Neuronal stem cell (in vitro differentiated cells): ENCODE measurements around the gene STX16.

ENCODE experiments used
- DNase-seq: peaks from one replicate; pipeline ENCODE4 v3.0.0-alpha.2; 2013; ENCODE audit warnings: low spot score
- H2AFZ ChIP-seq: one replicate; pipeline ENCODE4 v1.6.1; 2013; ENCODE audit warnings: mild to moderate bottlenecking, low read length, inconsistent platforms
- H2AK5ac ChIP-seq: 2 replicates; pipeline ENCODE4 v1.6.1; 2013; ENCODE audit warnings: low read depth, mild to moderate bottlenecking, inconsistent platforms, low read length, moderate library complexity, mixed read lengths
- H2BK120ac ChIP-seq: 2 replicates; pipeline ENCODE4 v1.6.1; 2013; ENCODE audit warnings: low read depth, mild to moderate bottlenecking, inconsistent platforms, low read length, moderate library complexity, mixed read lengths
- H2BK12ac ChIP-seq: one replicate; pipeline ENCODE4 v1.6.1; 2013; ENCODE audit warnings: low read length, inconsistent platforms
- H2BK15ac ChIP-seq: 2 replicates; pipeline ENCODE4 v1.6.1; 2013; ENCODE audit warnings: mild to moderate bottlenecking, low read length, inconsistent platforms, mixed read lengths
- H2BK5ac ChIP-seq: one replicate; pipeline ENCODE4 v1.6.1; 2013; ENCODE audit warnings: inconsistent platforms, mild to moderate bottlenecking, low read length, moderate library complexity
- H3K14ac ChIP-seq: one replicate; pipeline ENCODE4 v1.6.1; 2013; ENCODE audit warnings: low read length, inconsistent platforms
- H3K18ac ChIP-seq: 2 replicates; pipeline ENCODE4 v1.6.1; 2013; ENCODE audit warnings: low read length, inconsistent platforms
- H3K23ac ChIP-seq: 2 replicates; pipeline ENCODE4 v1.6.1; 2013; ENCODE audit warnings: low read depth, mild to moderate bottlenecking, mixed read lengths, low read length, inconsistent platforms; ENCODE audit not compliant: poor library complexity
- H3K27ac ChIP-seq: replicated peaks from 3 replicates; pipeline ENCODE4 v1.5.1; 2013; ENCODE audit warnings: low read length, inconsistent platforms
- H3K27me3 ChIP-seq, 3 experiments: 2 replicates each; pipeline ENCODE4 v1.6.1; 2013; ENCODE audit warnings: low read length in 3 of 3, mild to moderate bottlenecking in 2 of 3, inconsistent platforms in 1 of 3, low read depth in 1 of 3, mixed read lengths in 1 of 3, moderate library complexity in 1 of 3; ENCODE audit not compliant: control insufficient read depth in 3 of 3, insufficient read depth in 3 of 3
- H3K36me3 ChIP-seq, 2 donors: replicated peaks in 1 of 2; 2 replicates each; pipeline ENCODE4 v1.6.1; 2013; ENCODE audit warnings: low read length in 2 of 2; ENCODE audit not compliant: control insufficient read depth in 2 of 2, insufficient read depth in 2 of 2
- H3K4ac ChIP-seq: 2 replicates; pipeline ENCODE4 v1.6.1; 2013; ENCODE audit warnings: inconsistent platforms, mild to moderate bottlenecking, low read length, moderate library complexity
- H3K4me1 ChIP-seq, 2 donors: 1 replicate in 1 of 2; 2 replicates in 1 of 2; pipeline ENCODE4 v1.6.1; 2013; ENCODE audit warnings: low read length in 2 of 2, low read depth in 1 of 2; ENCODE audit not compliant: control insufficient read depth in 2 of 2, insufficient read depth in 1 of 2
- H3K4me2 ChIP-seq: one replicate; pipeline ENCODE4 v1.6.1; 2013; ENCODE audit warnings: mild to moderate bottlenecking, low read length, inconsistent platforms; ENCODE audit not compliant: insufficient read depth, poor library complexity, severe bottlenecking
- H3K4me3 ChIP-seq, 2 donors: 2 replicates each; pipeline ENCODE4 v1.5.1; 2013; ENCODE audit warnings: low read length in 2 of 2, mild to moderate bottlenecking in 2 of 2, inconsistent platforms in 1 of 2, moderate library complexity in 1 of 2
- H3K79me1 ChIP-seq: one replicate; pipeline ENCODE4 v1.6.1; 2013; ENCODE audit warnings: low read depth, mild to moderate bottlenecking, inconsistent platforms, low read length, moderate library complexity
- H3K9ac ChIP-seq: one replicate; pipeline ENCODE4 v1.6.1; 2013; ENCODE audit warnings: mild to moderate bottlenecking, low read depth, low read length, inconsistent platforms; ENCODE audit not compliant: poor library complexity
- H3K9me3 ChIP-seq, 2 donors: replicated peaks in 1 of 2; 2 replicates each; pipeline versions ENCODE3 to v1.6.1; 2013; ENCODE audit warnings: low read length in 2 of 2, mild to moderate bottlenecking in 2 of 2, inconsistent platforms in 1 of 2, low read depth in 1 of 2, mixed read lengths in 1 of 2, moderate library complexity in 1 of 2; ENCODE audit not compliant: control insufficient read depth in 2 of 2, insufficient read depth in 1 of 2
- H4K8ac ChIP-seq: one replicate; pipeline ENCODE4 v1.6.1; 2013; ENCODE audit warnings: low read depth, mild to moderate bottlenecking, inconsistent platforms, low read length, moderate library complexity
- H4K91ac ChIP-seq: one replicate; pipeline ENCODE4 v1.6.1; 2013; ENCODE audit warnings: low read length, low read depth, mild to moderate bottlenecking, inconsistent platforms; ENCODE audit not compliant: poor library complexity
- WGBS, 2 donors: extraction: QIAGEN DNeasy Blood & Tissue Kit; methylation state at CpG; one replicate each; pipeline ENCODE4 v1.1.7; 2013; ENCODE audit warnings: missing lambda C conversion rate in 2 of 2, mixed read lengths in 1 of 2; ENCODE audit not compliant: insufficient read length in 2 of 2, insufficient replicate concordance in 1 of 2; ENCODE audit errors: extremely low coverage in 2 of 2; 5-methylcytosine and 5-hydroxymethylcytosine counted together

STX16 gene

DNA sequence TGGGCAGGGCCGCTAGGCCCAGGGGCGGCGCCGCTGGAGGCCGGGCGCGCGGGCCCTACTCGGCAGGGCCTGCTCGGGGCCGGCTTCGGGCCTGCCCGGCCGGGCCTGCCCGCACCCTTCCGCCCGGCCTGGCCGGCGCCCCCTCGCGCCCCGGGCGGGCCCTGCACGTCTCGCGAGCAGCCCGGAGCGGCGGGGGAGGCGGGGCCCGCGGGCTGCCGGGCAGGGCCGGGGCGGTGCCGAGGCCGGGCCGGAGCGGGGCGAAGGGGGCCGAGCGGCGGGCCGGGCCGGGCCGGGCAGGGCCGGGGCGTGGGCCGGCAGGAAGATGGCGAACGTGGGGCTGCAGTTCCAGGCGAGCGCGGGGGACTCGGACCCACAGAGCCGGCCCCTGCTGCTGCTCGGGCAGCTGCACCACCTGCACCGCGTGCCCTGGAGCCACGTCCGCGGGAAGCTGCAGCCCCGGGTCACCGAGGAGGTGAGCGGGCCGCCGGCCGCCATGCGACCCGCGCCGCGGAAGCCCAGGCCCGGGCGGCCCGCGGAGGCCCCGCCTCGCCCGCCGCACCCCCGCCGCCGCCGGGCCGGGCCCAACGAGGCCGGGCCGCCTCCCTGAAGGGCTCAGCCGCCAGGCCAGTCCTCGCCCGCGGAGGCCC lies 41.6 kb downstream of the STX16 start, which contains the start of gene NPEPL1:
Gene NPEPL1, plus strand, starts transcription at position 222 of the 647 bp plus-strand sequence. Its CDS starts 101 bp downstream, at position 323.
- Histone ChIP-seq H3K4me2 (peak within 1 kb of the TSS; percentile 72), H3K14ac (peak within 1 kb of the TSS; percentile 77), H3K4ac (peak within 1 kb of the TSS; percentile 60), H3K36me3 (peaks cover 26 to 39% of the 10 kb centered on the region in 2 donors), H2BK15ac (peak within 1 kb of the TSS; percentile 55), H3K9me3 (peaks cover 0 to 7% of the 10 kb centered on the region in 2 donors), H3K79me1 (peaks cover 5% of the 10 kb centered on the region), H2AK5ac (peak within 1 kb of the TSS; percentile 23), H2BK12ac (peak within 1 kb of the TSS; percentile 67), H3K4me1 (peaks cover 0 to 19% of the 10 kb centered on the region in 2 donors), H2BK5ac (no peak within 1 kb of the TSS), H3K18ac (peak within 1 kb of the TSS; percentile 98), H3K4me3 (peak within 1 kb of the TSS in 1 of 2 donors; percentile 76), H3K23ac (peak within 1 kb of the TSS; percentile 60), H4K8ac (peak within 1 kb of the TSS; percentile 17), H3K27me3 (peaks cover 0 to 2% (median 0%) of the 10 kb centered on the region in 3 experiments), H3K27ac (peak within 1 kb of the TSS; percentile 47), H2AFZ (no peak within 1 kb of the TSS), H3K9ac (peak within 1 kb of the TSS; percentile 90), H4K91ac (peak within 1 kb of the TSS; percentile 20), H2BK120ac (peak within 1 kb of the TSS; percentile 88)
- peak; percentile 54 for DNase-seq
- WGBS, 2 donors = no CpG with 5 or more reads among the region's 93 CpGs

DNA sequence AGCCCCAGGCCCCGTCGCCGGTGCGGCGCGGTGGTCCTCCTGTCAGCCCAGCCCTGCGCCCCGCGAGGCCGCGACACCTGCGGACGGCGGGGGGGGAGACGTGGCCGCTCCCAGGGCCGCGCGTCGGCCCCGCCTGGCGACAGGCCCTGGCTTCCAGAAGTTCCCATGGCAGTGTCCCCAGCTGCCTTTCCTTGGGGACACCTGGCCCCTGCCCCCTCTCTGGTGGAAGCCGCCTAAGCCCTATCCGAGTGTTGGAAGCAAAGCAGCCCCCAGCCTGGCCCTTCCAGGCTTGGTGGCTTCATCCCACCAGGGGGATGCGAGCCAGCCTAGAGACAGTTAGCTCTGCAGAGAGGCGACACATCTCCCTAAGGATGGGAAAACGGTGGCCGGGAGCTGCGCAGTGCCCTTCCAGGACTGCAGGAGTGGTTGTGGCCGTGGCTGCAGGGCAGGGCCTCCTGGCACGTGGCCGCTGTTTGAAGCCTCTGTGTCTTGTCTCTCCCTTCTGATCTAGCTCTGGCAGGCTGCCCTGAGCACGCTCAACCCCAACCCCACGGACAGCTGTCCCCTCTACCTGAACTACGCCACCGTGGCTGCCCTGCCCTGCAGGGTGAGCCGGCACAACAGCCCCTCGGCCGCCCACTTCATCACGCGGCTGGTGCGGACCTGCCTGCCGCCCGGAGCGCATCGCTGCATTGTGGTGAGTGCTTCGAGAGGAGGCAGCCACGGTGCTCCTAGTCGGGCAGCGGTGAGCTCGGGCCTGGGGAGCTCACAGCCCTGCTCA lies 42.3 kb downstream of the STX16 start:
- peak overlapping the region; percentile 35 for H2BK12ac ChIP-seq
- peak overlapping the region; percentile 93 for H3K18ac ChIP-seq
- H3K27ac ChIP-seq = no peak overlapping the region
- H4K91ac ChIP-seq = peak overlapping the region; percentile 20
- H3K14ac ChIP-seq = peak overlapping the region; percentile 1
- no peak overlapping the region for H3K4ac ChIP-seq
- WGBS, 2 donors = no CpG with 5 or more reads among the region's 51 CpGs
- H3K4me2 ChIP-seq = peak overlapping the region; percentile 72
- peak overlapping the region; percentile 55 for H2BK15ac ChIP-seq
- peak overlapping the region; percentile 23 for H2AK5ac ChIP-seq
- no peak overlapping the region for H2BK5ac ChIP-seq
- peaks cover 0 to 2% (median 0%) of the 10 kb centered on the region in 3 experiments for H3K27me3 ChIP-seq
- no peak overlapping the region for H4K8ac ChIP-seq
- peaks cover 28 to 44% of the 10 kb centered on the region in 2 donors for H3K36me3 ChIP-seq
- DNase-seq = peak; percentile 12
- H2BK120ac ChIP-seq = no peak overlapping the region
- peak overlapping the region; percentile 60 for H3K23ac ChIP-seq
- H2AFZ ChIP-seq = no peak overlapping the region
- H3K4me3 ChIP-seq = peak overlapping the region in 1 of 2 donors; percentile 71
- peaks cover 0 to 19% of the 10 kb centered on the region in 2 donors for H3K4me1 ChIP-seq
- peaks cover 0 to 6% of the 10 kb centered on the region in 2 donors for H3K9me3 ChIP-seq
- peaks cover 5% of the 10 kb centered on the region for H3K79me1 ChIP-seq
- H3K9ac ChIP-seq = peak overlapping the region; percentile 90

DNA sequence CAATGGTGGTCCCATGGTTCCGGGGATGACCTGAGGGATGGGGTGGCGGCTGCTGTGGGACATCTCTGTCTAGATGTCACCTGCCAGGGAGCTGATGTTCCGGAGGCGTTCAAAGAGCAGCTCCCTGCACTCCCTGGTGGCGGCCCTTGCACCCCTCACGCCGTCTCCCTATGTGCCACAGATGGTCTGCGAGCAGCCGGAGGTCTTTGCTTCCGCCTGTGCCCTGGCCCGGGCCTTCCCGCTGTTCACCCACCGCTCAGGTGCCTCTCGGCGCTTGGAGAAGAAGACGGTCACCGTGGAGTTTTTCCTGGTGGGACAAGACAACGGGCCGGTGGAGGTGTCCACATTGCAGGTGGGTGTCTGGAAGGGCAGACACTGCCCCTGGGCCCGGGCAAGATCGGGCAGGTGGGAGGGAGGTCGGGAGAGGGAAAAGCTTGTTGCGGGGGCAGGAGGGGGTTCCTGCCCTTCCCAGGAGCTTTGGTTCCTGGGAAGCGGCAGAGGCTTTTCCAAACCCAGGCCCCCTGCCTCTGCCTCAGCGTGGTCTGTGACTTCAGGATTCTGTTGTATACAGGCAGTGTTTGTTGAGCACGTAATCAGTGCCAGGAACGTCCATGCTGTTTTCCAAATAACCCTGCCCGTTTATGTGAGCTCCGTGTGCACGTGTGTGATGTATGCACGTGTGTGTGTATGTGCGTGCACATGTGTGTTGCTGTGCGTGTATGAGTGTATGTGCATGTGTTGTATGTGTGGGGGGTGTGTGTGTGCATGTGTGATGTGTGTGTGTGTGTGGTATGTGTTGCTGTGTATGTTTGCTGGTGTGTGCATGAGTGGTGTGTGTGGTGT lies 43.4 kb downstream of the STX16 start:
- Histone ChIP-seq H2BK120ac (no peak overlapping the region), H3K4me1 (peaks cover 0 to 19% of the 10 kb centered on the region in 2 donors), H3K79me1 (peaks cover 5% of the 10 kb centered on the region), H3K4me3 (peak overlapping the region in 1 of 2 donors; percentile 61), H4K8ac (peak overlapping the region; percentile 43), H3K4ac (peak overlapping the region; percentile 8), H2AFZ (no peak overlapping the region), H3K23ac (peak overlapping the region; percentile 8), H2AK5ac (peak overlapping the region; percentile 4), H2BK15ac (no peak overlapping the region), H3K14ac (peak overlapping the region; percentile 58), H3K9me3 (peaks cover 0 to 6% of the 10 kb centered on the region in 2 donors), H3K27ac (no peak overlapping the region), H2BK12ac (no peak overlapping the region), H3K18ac (no peak overlapping the region), H2BK5ac (no peak overlapping the region), H4K91ac (peak overlapping the region; percentile 44), H3K36me3 (peaks cover 30 to 53% of the 10 kb centered on the region in 2 donors), H3K9ac (peak overlapping the region; percentile 71), H3K27me3 (peaks cover 0 to 2% (median 0%) of the 10 kb centered on the region in 3 experiments), H3K4me2 (no peak overlapping the region)
- no CpG with 5 or more reads among the region's 33 CpGs for WGBS, 2 donors
- no peak for DNase-seq
